Ascending aorta (tissue), 2 donors: ENCODE data around the gene FGD4. TPM values are rescaled to one million over a fixed set of nuclear protein-coding genes. Genes with fewer than 3 reads are reported as not detected.
A peak's percentile ranks its signal among the peaks of the same experiment; 100 is the strongest.

Experiments
- DNase-seq, 2 donors: peaks; one replicate each; pipeline ENCODE4 v3.0.0-alpha.2; 2019; ENCODE audit warnings: low spot score in 2 of 2
- H3K27ac ChIP-seq, 2 donors: fragments of 200-600 bp; sonication (generic); one replicate each; pipeline ENCODE4 v1.5.1; 2016 to 2017; ENCODE audit warnings: mild to moderate bottlenecking in 1 of 2
- H3K27me3 ChIP-seq: fragments of 200-600 bp; sonication (generic); one replicate; pipeline ENCODE4 v1.5.1; 2017
- H3K36me3 ChIP-seq, 2 donors: fragments of 200-600 bp; sonication (generic); one replicate each; pipeline ENCODE4 v1.5.1; 2016
- H3K4me1 ChIP-seq, 2 donors: fragments of 200-600 bp; sonication (generic); one replicate each; pipeline ENCODE4 v1.5.1; 2016 to 2017; ENCODE audit warnings: mild to moderate bottlenecking in 1 of 2
- H3K4me3 ChIP-seq, 2 donors: fragments of 200-600 bp; sonication (generic); one replicate each; pipeline ENCODE4 v1.5.1; 2016 to 2017; ENCODE audit warnings: mild to moderate bottlenecking in 1 of 2
- H3K9me3 ChIP-seq, 2 donors: fragments of 200-600 bp; sonication (generic); one replicate each; pipeline ENCODE4 v1.5.1; 2016
- CTCF ChIP-seq, 3 experiments: fragments of 200-600 bp in 2 of 3; fragments of 450-650 bp in 1 of 3; sonication (generic) in 2 of 3; IDR thresholded peaks; one replicate each; pipeline ENCODE4 v1.5.1; 2016 to 2019; ENCODE audit warnings: antibody characterized with exemption in 3 of 3, mild to moderate bottlenecking in 1 of 3, moderate library complexity in 1 of 3
- intact Hi-C: fragments of 100-400 bp; cut with DNase I; formaldehyde crosslinking; loops from one replicate; pipeline ENCODE4 v1.15.1; 2023
- total RNA-seq: library from RNA; depleted of rRNA; stranded (reverse); fragments of >200 nt; gene quantifications from one replicate; pipeline ENCODE4 v1.1.0, GENCODE V29; 2016

The FGD4 gene
- total RNA-seq, 1 donor from 2014 or later: 47.5 TPM

- DNase-seq: peak in 1 of 2 donors; percentile 69
- no peak overlapping the region for H3K4me3 ChIP-seq
- H3K36me3 ChIP-seq: no peaks in the 10 kb centered on the region
- no peak overlapping the region for H3K27ac ChIP-seq
- H3K27me3 ChIP-seq: no peaks in the 10 kb centered on the region
- TF ChIP-seq CTCF (IDR thresholded peaks at IDR 0.05): peak; percentile 40 to 79 (median 66)
- intact Hi-C loops: loop anchor here (2.0 to 5.0 kb wide), 2 partner anchors 292 to 307 kb away; no protein-coding TSS in a partner anchor
- H3K9me3 ChIP-seq: no peaks in the 10 kb centered on the region
- no peaks in the 10 kb centered on the region for H3K4me1 ChIP-seq
Measured at GRCh38 chr12:32365473-32366064, 33.8 kb upstream of the FGD4 start.

DNA sequence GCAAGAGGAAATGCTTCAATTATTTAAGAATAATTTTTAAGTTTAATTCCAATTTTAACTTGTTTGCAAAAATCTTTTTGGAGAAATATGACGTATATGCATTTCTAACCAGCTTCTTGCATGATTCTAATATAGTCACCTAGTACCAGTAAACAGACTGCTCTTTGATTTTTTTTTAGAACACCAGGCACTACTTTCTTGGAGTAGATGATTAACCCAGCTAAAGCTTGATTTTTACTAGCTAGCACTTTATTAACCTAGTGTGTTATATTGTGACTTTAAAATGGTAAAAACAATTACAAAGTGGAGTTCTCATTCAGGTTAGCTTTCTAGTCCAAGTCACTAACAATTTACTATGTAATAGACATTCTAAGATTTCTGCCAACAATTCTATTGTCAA is 32.6 kb upstream of the FGD4 start:
- Histone ChIP-seq H3K27me3 (no peaks in the 10 kb centered on the region), H3K9me3 (no peaks in the 10 kb centered on the region), H3K4me1 (no peaks in the 10 kb centered on the region), H3K4me3 (no peak overlapping the region), H3K27ac (no peak overlapping the region), H3K36me3 (no peaks in the 10 kb centered on the region)
- intact Hi-C loops: loop anchor here (5.0 kb wide), 1 partner anchor 291 kb away; no protein-coding TSS in a partner anchor
- no peak for DNase-seq
- TF ChIP-seq CTCF (IDR thresholded peaks at IDR 0.05): no peak

GRCh38 chr12:32367381-32367780 is 32.0 kb upstream of the FGD4 start:
- TF ChIP-seq CTCF (IDR thresholded peaks at IDR 0.05): no peak
- Histone ChIP-seq H3K4me3 (no peak overlapping the region), H3K4me1 (no peaks in the 10 kb centered on the region), H3K27me3 (no peaks in the 10 kb centered on the region), H3K9me3 (no peaks in the 10 kb centered on the region), H3K27ac (no peak overlapping the region), H3K36me3 (no peaks in the 10 kb centered on the region)
- intact Hi-C loops: loop anchor here (5.0 kb wide), 1 partner anchor 290 kb away; no protein-coding TSS in a partner anchor
- no peak for DNase-seq

GRCh38 chr12:32369202-32369601 is 30.2 kb upstream of the FGD4 start:
- H3K27me3 ChIP-seq: no peaks in the 10 kb centered on the region
- no peaks in the 10 kb centered on the region for H3K36me3 ChIP-seq
- no peaks in the 10 kb centered on the region for H3K9me3 ChIP-seq
- H3K4me1 ChIP-seq: no peaks in the 10 kb centered on the region
- DNase-seq: no peak
- intact Hi-C loops: loop anchor here (5.0 kb wide), 1 partner anchor 288 kb away; no protein-coding TSS in a partner anchor
- TF ChIP-seq CTCF (IDR thresholded peaks at IDR 0.05): no peak
- H3K4me3 ChIP-seq: no peak overlapping the region
- H3K27ac ChIP-seq: no peak overlapping the region

DNA sequence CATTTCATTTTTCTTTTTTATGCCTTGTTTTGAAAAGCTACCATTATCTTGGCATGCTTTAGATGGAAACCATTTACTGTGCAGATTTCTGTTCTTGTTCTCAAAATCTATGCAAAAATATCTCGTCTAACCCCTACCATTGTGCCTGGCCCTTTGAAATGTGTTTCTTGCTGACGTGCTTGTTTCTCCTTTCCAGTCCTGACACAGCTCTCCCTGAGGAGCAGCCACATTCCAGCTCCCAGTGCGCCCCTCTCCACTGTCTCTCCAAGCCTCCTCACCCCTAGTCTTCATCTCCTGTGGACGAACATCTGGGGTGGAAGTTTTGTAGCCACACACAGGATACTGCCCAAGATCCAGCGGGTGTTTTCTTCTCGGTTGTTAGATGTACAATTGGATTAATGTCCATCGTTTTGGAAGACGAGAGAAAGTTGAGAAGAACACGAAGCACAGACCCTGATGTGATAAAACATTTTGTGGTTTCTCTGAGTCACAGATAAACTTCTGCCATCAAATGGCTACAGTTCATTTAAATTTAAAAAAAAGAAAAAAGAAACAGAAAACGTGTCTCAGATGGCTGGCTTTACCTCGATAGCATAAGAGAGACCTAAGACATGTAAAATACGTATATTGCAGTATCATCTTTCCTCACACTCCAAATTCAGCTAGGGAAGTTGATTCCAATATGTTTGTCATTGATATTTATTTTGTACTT is 21.9 kb upstream of the FGD4 start:
- DNase-seq: no peak
- Histone ChIP-seq H3K36me3 (no peaks in the 10 kb centered on the region), H3K4me3 (no peak overlapping the region), H3K27ac (no peak overlapping the region), H3K27me3 (no peaks in the 10 kb centered on the region), H3K4me1 (no peaks in the 10 kb centered on the region), H3K9me3 (no peaks in the 10 kb centered on the region)
- intact Hi-C loops: no loop called here
- no peak for TF ChIP-seq CTCF (IDR thresholded peaks at IDR 0.05)
